Nephron (organoid): Measurements from ENCODE around the gene GLA.

ENCODE experiments used
- H3K27ac Mint-ChIP-seq, 3 experiments: 2 replicates each; pipeline ENCODE4 v1.8.0; 2020; ENCODE audit warnings: mixed read lengths in 3 of 3, mild to moderate bottlenecking in 2 of 3, moderate library complexity in 1 of 3
- H3K27me3 Mint-ChIP-seq: 2 replicates; pipeline ENCODE4 v1.8.0; 2021; ENCODE audit warnings: low read depth, mild to moderate bottlenecking, moderate library complexity, mixed read lengths
- H3K36me3 Mint-ChIP-seq: 2 replicates; pipeline ENCODE4 v1.8.0; 2020; ENCODE audit warnings: low read depth, mixed read lengths
- H3K4me1 Mint-ChIP-seq: 2 replicates; pipeline ENCODE4 v1.8.0; 2020; ENCODE audit warnings: mixed read lengths
- H3K4me3 Mint-ChIP-seq, 3 experiments: 2 replicates each; pipeline ENCODE4 v1.8.0; 2020; ENCODE audit warnings: mild to moderate bottlenecking in 3 of 3, mixed read lengths in 3 of 3, moderate library complexity in 2 of 3
- H3K9me3 Mint-ChIP-seq: 2 replicates; pipeline ENCODE4 v1.8.0; 2020; ENCODE audit warnings: mixed read lengths
- CTCF ChIP-seq, 3 experiments: fragments of 200-600 bp; sonication (generic); IDR thresholded peaks; one replicate each; pipeline ENCODE4 v1.5.0; 2021; ENCODE audit warnings: antibody characterized with exemption in 3 of 3; ENCODE audit not compliant: unreplicated experiment in 3 of 3

Gene GLA

GRCh38 chrX:101430457-101431078 lies 22.8 kb upstream of the GLA start:
- no peak overlapping the region for H3K4me3 Mint-ChIP-seq
- H3K4me1 Mint-ChIP-seq: no peaks in the 10 kb centered on the region
- H3K36me3 Mint-ChIP-seq: peaks cover 63% of the 10 kb centered on the region
- no peak for TF ChIP-seq CTCF (IDR thresholded peaks at IDR 0.05; ENCODE audit: unreplicated experiment in 3 of 3)
- no peak overlapping the region for H3K27ac Mint-ChIP-seq
- peaks cover 21% of the 10 kb centered on the region for H3K9me3 Mint-ChIP-seq
- no peaks in the 10 kb centered on the region for H3K27me3 Mint-ChIP-seq

DNA sequence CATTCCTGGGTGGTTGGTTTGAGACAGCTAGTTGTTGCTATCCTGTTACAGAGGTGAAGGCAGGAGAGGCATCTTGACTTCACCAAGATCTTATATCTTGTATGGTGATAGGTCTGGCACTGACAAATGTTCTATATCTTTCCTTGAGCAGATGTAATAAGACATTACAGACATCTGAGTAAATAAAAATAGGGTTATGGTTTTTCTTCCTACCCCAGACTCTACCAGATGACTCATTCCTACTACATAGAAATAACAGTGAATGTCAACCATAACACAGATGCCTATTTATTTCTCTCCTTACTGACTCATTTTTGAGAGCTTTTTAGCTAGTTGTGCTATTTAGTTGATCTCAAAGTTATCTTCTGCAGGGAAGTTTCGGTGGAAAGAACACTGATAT lies 22.2 kb upstream of the GLA start:
- no peak for TF ChIP-seq CTCF (IDR thresholded peaks at IDR 0.05; ENCODE audit: unreplicated experiment in 3 of 3)
- H3K36me3 Mint-ChIP-seq: peaks cover 65% of the 10 kb centered on the region
- no peaks in the 10 kb centered on the region for H3K27me3 Mint-ChIP-seq
- no peak overlapping the region for H3K4me3 Mint-ChIP-seq
- peaks cover 23% of the 10 kb centered on the region for H3K9me3 Mint-ChIP-seq
- no peaks in the 10 kb centered on the region for H3K4me1 Mint-ChIP-seq
- H3K27ac Mint-ChIP-seq: no peak overlapping the region

- H3K4me3 Mint-ChIP-seq: no peak overlapping the region
- peaks cover 24% of the 10 kb centered on the region for H3K9me3 Mint-ChIP-seq
- H3K4me1 Mint-ChIP-seq: no peaks in the 10 kb centered on the region
- TF ChIP-seq CTCF (IDR thresholded peaks at IDR 0.05; ENCODE audit: unreplicated experiment in 3 of 3): no peak
- H3K27me3 Mint-ChIP-seq: no peaks in the 10 kb centered on the region
- peaks cover 68% of the 10 kb centered on the region for H3K36me3 Mint-ChIP-seq
- no peak overlapping the region for H3K27ac Mint-ChIP-seq
Observed at GRCh38 chrX:101427954-101428353, 20.2 kb upstream of the GLA start.

DNA sequence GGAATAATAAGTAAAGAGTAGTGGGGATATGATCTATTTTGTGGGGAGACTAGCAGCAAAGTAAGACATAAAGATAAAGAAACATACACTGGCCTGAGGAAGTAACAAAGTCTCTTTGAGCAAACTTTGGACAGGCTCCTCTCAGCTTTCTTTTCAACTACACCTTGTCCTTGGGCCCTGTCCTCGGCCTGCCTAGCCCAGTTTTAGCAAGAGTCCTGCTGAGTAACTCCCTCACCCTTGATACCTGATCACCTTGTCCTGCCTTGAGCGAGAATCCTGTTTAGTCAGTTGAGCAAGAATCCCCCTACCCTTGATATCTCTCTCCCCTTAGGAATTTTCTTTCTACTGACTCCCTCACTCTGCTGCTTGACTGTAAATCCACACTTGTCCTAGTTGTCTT lies 11.8 kb upstream of the GLA start:
- Mint-ChIP-seq H3K27ac (peak overlapping the region; percentile 42 to 99 (median 96)), H3K4me1 (peaks cover 34% of the 10 kb centered on the region), H3K27me3 (no peaks in the 10 kb centered on the region), H3K36me3 (peaks cover 21% of the 10 kb centered on the region), H3K9me3 (no peaks in the 10 kb centered on the region), H3K4me3 (peak overlapping the region; percentile 89 to 96 (median 94))
- no peak for TF ChIP-seq CTCF (IDR thresholded peaks at IDR 0.05; ENCODE audit: unreplicated experiment in 3 of 3)

- H3K4me1 Mint-ChIP-seq: peaks cover 34% of the 10 kb centered on the region
- peak overlapping the region; percentile 96 to 99 (median 99) for H3K27ac Mint-ChIP-seq
- peak overlapping the region; percentile 89 to 96 (median 94) for H3K4me3 Mint-ChIP-seq
- no peak for TF ChIP-seq CTCF (IDR thresholded peaks at IDR 0.05; ENCODE audit: unreplicated experiment in 3 of 3)
- H3K27me3 Mint-ChIP-seq: no peaks in the 10 kb centered on the region
- peaks cover 18% of the 10 kb centered on the region for H3K36me3 Mint-ChIP-seq
- no peaks in the 10 kb centered on the region for H3K9me3 Mint-ChIP-seq
Observed at GRCh38 chrX:101417981-101418841, 10.5 kb upstream of the GLA start.
